GM23248 (cell line): ENCODE measurements around the gene CACNA1C.

Experiments used
- EZH2 ChIP-seq: fragments of 200-600 bp; sonication (generic); IDR thresholded peaks from 2 replicates; pipeline ENCODE4 v1.6.1; 2018; ENCODE audit warnings: antibody characterized with exemption, mild to moderate bottlenecking; ENCODE audit not compliant: insufficient read depth, poor library complexity, severe bottlenecking
- EZH2phosphoT487 ChIP-seq: fragments of 200-600 bp; sonication (generic); IDR thresholded peaks from 2 replicates; pipeline ENCODE4 v1.6.1; 2018; ENCODE audit warnings: antibody characterized with exemption, moderate library complexity, mild to moderate bottlenecking, low read depth; ENCODE audit not compliant: insufficient read depth

DNA sequence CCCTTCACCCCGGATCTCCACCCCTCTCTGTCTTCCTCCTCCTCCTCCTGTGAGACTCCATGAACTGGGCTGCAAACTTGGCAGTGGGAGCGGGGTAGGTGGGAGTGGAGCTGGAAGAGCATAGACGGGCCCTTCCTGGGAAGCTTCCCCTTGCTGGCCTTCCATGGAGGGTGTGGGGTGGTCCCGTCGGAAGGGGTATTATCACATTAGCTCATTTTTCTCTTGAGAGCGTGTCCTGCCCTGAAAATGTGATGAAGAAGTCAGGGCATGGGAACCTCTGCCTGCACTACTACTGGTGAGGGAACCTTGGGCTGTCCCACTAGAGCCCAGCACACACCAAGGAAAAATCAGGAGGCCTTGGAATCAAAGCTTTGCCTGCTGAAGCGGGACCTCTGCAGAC is 66.5 kb downstream of the CACNA1C start:
- TF ChIP-seq EZH2phosphoT487 (no peak), EZH2 (no peak)
